ENCODE measurements around the gene TAC4.

DNA sequence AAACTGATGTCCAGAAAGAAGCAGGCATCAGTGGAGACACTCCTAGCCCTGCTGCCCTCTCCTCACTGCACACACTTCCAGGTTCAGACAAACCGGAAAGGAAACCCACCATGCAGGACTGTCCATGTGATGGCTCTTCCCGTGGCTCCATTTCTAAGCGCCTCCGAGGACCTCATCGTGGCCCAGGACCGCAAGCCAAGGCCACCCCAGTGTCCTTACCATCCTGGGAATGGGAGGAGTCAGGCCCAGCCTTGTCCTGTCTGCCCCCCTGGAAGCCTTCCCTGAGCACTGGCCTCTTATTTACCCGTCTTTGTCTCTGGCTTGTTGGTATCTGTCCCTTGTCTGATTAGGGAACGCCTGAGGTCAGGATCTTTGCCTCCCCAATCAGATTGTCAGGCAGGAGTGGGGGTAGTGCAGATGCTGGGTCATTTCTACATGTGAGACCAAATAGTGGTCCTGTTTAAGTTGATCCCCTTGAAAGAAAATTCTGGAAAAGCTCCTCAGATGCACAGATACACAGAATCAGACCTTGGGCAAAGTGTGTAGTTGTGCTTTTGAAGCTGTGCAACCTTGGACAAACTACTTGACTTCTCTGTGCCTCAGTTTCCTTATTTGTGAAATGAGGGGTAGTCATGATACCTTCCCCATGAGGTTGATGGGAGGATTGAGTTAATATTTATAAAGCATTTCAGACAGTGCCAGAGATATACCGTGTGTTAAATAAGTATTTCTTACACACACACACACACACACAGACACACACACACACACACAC, 744 bp downstream of the TAC4 start:
- TF ChIP-seq, protein P1, sequence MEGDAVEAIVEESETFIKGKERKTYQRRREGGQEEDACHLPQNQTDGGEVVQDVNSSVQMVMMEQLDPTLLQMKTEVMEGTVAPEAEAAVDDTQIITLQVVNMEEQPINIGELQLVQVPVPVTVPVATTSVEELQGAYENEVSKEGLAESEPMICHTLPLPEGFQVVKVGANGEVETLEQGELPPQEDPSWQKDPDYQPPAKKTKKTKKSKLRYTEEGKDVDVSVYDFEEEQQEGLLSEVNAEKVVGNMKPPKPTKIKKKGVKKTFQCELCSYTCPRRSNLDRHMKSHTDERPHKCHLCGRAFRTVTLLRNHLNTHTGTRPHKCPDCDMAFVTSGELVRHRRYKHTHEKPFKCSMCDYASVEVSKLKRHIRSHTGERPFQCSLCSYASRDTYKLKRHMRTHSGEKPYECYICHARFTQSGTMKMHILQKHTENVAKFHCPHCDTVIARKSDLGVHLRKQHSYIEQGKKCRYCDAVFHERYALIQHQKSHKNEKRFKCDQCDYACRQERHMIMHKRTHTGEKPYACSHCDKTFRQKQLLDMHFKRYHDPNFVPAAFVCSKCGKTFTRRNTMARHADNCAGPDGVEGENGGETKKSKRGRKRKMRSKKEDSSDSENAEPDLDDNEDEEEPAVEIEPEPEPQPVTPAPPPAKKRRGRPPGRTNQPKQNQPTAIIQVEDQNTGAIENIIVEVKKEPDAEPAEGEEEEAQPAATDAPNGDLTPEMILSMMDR (conservative IDR thresholded peaks at IDR 0.05 in 1 of 2, IDR thresholded peaks at IDR 0.05 in 1 of 2; ENCODE audit: low read depth in 1 of 2, low read length in 2 of 2): no peak
- TF ChIP-seq EZH2 (IDR thresholded peaks at IDR 0.05; ENCODE audit: low read length, missing control alignments): no peak
